Loucy (cell line): ENCODE measurements around the gene ACP3.
A peak's percentile ranks its signal among the peaks of the same experiment; 100 is the strongest.

ENCODE experiments used
- H2AFZ ChIP-seq: fragments of 200-600 bp; sonication (generic); 2 replicates; pipeline ENCODE4 v1.6.0; 2016; ENCODE audit warnings: antibody characterized with exemption, mild to moderate bottlenecking, low read length, moderate library complexity
- H3F3A ChIP-seq: fragments of 200-600 bp; 2 replicates; pipeline ENCODE4 v1.6.0; 2016; ENCODE audit warnings: antibody characterized with exemption, low read depth, mild to moderate bottlenecking
- H3K27me3 ChIP-seq: fragments of 200-600 bp; sonication (generic); 2 replicates; pipeline ENCODE4 v1.6.1; 2014; ENCODE audit warnings: low read length, mild to moderate bottlenecking; ENCODE audit not compliant: insufficient read depth, poor library complexity, severe bottlenecking
- H3K36me3 ChIP-seq: fragments of 200-600 bp; sonication (generic); 2 replicates; pipeline ENCODE4 v1.6.1; 2016; ENCODE audit warnings: low read length; ENCODE audit not compliant: insufficient read depth
- H3K4me1 ChIP-seq: fragments of 200-600 bp; sonication (generic); 2 replicates; pipeline ENCODE4 v1.5.1; 2014; ENCODE audit warnings: low read length, mild to moderate bottlenecking; ENCODE audit not compliant: insufficient read depth, poor library complexity, severe bottlenecking
- H3K4me2 ChIP-seq: fragments of 200-600 bp; sonication (generic); 2 replicates; pipeline ENCODE4 v1.6.0; 2014; ENCODE audit warnings: antibody characterized with exemption, low read length, low read depth, mild to moderate bottlenecking; ENCODE audit not compliant: poor library complexity, severe bottlenecking
- H3K4me3 ChIP-seq: fragments of 200-600 bp; sonication (generic); 2 replicates; pipeline ENCODE4 v1.5.1; 2014; ENCODE audit warnings: low read length, mild to moderate bottlenecking, mixed read lengths; ENCODE audit not compliant: poor library complexity, severe bottlenecking
- H3K79me2 ChIP-seq: fragments of 200-600 bp; sonication (generic); 2 replicates; pipeline ENCODE4 v1.6.1; 2014; ENCODE audit warnings: low read length; ENCODE audit not compliant: insufficient read depth
- H3K9ac ChIP-seq: fragments of 200-600 bp; sonication (generic); 2 replicates; pipeline ENCODE4 v1.6.0; 2014; ENCODE audit warnings: mild to moderate bottlenecking, low read depth, low read length, moderate library complexity; ENCODE audit not compliant: poor library complexity, severe bottlenecking
- H3K9me2 ChIP-seq: fragments of 200-600 bp; sonication (generic); replicated peaks from 2 replicates; pipeline ENCODE4 v1.6.1; 2016; ENCODE audit warnings: low read depth, low read length, mixed read lengths
- H3K9me3 ChIP-seq: fragments of 200-600 bp; sonication (generic); 2 replicates; pipeline ENCODE4 v1.6.1; 2014; ENCODE audit warnings: mild to moderate bottlenecking, antibody characterized with exemption, low read length, low read depth; ENCODE audit not compliant: insufficient read depth
- H4K20me1 ChIP-seq: fragments of 200-600 bp; sonication (generic); 2 replicates; pipeline ENCODE4 v1.6.0; 2014; ENCODE audit warnings: antibody characterized with exemption, low read length, mild to moderate bottlenecking; ENCODE audit not compliant: insufficient read depth, poor library complexity, severe bottlenecking
- CTCF ChIP-seq: fragments of 200-600 bp; sonication (generic); conservative IDR thresholded peaks from 2 replicates; pipeline ENCODE4 v1.5.1; 2014; ENCODE audit warnings: mild to moderate bottlenecking, antibody characterized with exemption, low read length
- EZH2phosphoT487 ChIP-seq: fragments of 200-600 bp; IDR thresholded peaks from 2 replicates; pipeline ENCODE4 v1.6.1; 2018; ENCODE audit warnings: antibody characterized with exemption, mild to moderate bottlenecking, moderate library complexity, borderline replicate concordance

The ACP3 gene

DNA sequence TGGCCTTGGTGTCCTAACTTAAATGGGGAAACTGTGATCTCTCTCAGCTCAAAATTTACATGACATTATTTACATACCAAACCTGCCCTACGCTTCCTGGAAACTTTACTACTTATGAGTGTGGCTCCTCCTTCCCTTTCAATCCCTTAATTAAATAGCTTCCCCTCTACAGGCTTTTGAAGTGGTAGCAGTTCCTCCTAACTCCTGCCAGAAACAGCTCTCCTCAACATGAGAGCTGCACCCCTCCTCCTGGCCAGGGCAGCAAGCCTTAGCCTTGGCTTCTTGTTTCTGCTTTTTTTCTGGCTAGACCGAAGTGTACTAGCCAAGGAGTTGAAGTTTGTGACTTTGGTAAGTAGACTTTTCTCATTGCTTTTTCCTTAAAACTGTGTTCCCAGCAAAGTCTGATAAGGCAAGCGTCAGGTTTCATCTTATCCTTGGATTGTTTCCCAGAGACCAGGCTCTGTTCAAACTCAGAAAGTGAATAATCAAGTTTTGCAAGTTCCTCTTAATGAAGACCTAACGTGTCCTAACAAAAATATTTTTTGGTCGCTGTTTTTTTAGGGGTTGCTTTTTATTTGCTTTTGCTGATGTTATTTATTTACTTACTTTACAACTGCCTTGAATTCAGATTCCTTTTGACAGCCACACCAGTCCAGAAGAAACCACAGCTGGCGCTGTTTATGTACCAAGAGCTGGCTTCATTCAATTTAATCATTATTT, at the start of gene ACP3:
Gene ACP3 (plus strand): TSS at position 179 of the 720 bp plus-strand sequence. CDS start 50 bp downstream, at position 229.
- no peaks in the 10 kb centered on the region for H3F3A ChIP-seq
- H3K9me2 ChIP-seq = no peaks in the 10 kb centered on the region
- H3K9me3 ChIP-seq = no peaks in the 10 kb centered on the region
- no peaks in the 10 kb centered on the region for H3K79me2 ChIP-seq
- TF ChIP-seq EZH2phosphoT487 (no peak), CTCF (no peak)
- peaks cover 9% of the 10 kb centered on the region for H3K4me1 ChIP-seq
- peak within 1 kb of the TSS; percentile 34; the same call in 1 of the 2 replicates for H2AFZ ChIP-seq
- no peaks in the 10 kb centered on the region for H3K27me3 ChIP-seq
- no peaks in the 10 kb centered on the region for H4K20me1 ChIP-seq
- H3K4me3 ChIP-seq = no peak within 1 kb of the TSS
- H3K36me3 ChIP-seq = no peaks in the 10 kb centered on the region
- no peak within 1 kb of the TSS for H3K9ac ChIP-seq
- peak within 1 kb of the TSS; percentile 29 for H3K4me2 ChIP-seq

DNA sequence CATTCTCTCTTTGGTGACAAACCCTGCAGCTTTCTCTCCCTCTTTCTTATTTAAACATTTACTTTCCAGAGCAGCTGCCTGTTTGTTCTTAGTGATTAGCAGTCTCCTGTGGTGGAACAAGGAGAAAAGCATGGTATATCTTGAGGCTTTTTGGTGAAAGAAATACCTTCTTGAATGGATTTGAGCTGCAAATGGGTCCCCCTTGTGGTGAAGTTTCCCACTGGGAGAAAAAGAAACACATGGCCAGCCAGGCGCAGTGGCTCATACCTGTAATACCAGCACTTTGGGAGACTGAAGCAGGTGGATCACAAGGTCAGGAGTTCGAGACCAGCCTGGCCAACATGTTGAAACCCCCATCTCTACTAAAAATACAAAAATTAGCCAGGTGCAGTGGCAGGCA, 48.3 kb upstream of the ACP3 start:
- Histone ChIP-seq H3K4me2 (no peak overlapping the region), H2AFZ (no peak overlapping the region), H3K9me2 (no peaks in the 10 kb centered on the region), H4K20me1 (no peaks in the 10 kb centered on the region), H3K9me3 (no peaks in the 10 kb centered on the region), H3K27me3 (no peaks in the 10 kb centered on the region), H3K4me1 (no peaks in the 10 kb centered on the region), H3F3A (no peaks in the 10 kb centered on the region), H3K4me3 (no peak overlapping the region), H3K79me2 (no peaks in the 10 kb centered on the region), H3K9ac (no peak overlapping the region), H3K36me3 (no peaks in the 10 kb centered on the region)
- TF ChIP-seq EZH2phosphoT487 = no peak
- peak; percentile 58 for TF ChIP-seq CTCF

DNA sequence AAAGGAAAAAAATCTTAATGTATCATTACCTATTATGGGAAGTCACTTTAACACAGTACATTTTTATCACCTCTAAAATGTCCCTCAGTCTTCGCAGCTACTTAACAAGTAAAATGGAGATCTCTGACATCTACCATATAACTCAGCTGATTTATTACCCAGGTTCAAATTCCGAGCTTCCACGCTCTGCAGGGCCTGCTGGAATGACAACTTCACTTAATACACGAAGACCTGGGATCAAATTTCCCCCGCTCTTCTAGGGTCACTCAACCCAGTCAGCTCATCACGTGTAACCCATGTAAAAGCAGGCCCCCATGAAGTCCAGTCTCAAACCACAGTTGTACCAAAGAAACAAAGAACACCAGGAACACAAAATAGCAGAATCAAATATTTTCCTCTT, 44.2 kb upstream of the ACP3 start:
- no peak for TF ChIP-seq EZH2phosphoT487
- no peak for TF ChIP-seq CTCF
- Histone ChIP-seq H4K20me1 (no peaks in the 10 kb centered on the region), H3F3A (no peaks in the 10 kb centered on the region), H3K9me3 (no peaks in the 10 kb centered on the region), H3K27me3 (no peaks in the 10 kb centered on the region), H3K9me2 (no peaks in the 10 kb centered on the region), H3K4me1 (no peaks in the 10 kb centered on the region), H3K79me2 (no peaks in the 10 kb centered on the region), H3K9ac (no peak overlapping the region), H3K4me2 (no peak overlapping the region), H3K36me3 (no peaks in the 10 kb centered on the region), H3K4me3 (no peak overlapping the region), H2AFZ (no peak overlapping the region)
